ENCODE results near the gene SF3B5.

- no peak for TF ChIP-seq CTCF (IDR thresholded peaks at IDR 0.05)
- no peak for TF ChIP-seq POLR2A (IDR thresholded peaks at IDR 0.05)
Measured at GRCh38 chr6:144133225-144133821, 38.0 kb upstream of the SF3B5 start.
